G401.6 (cell line): ENCODE results near the gene WEE2.
"Not testable (repeated sequence)": the region's sequence is repeated elsewhere in the genome, so short reads cannot be mapped to it uniquely, and the experiment has no call there.

Experiments
- FAIRE-seq: peaks from 2 replicates; lab custom pipeline; 2012; peaks lifted over from hg19 to GRCh38; lab: Jason Lieb, UNC

The WEE2 gene

GRCh38 chr7:141715018-141715417 is 6.9 kb downstream of the WEE2 start:
- FAIRE-seq, result no peak

- no peak for FAIRE-seq
These were observed 7.9 kb downstream of the WEE2 start for GRCh38 chr7:141715794-141716689.

- no peak for FAIRE-seq
These were observed 9.3 kb downstream of the WEE2 start for GRCh38 chr7:141717450-141717849.

- no peak for FAIRE-seq
These were observed 14.4 kb downstream of the WEE2 start for GRCh38 chr7:141722529-141722928.

- no peak for FAIRE-seq
These were observed 20.9 kb downstream of the WEE2 start for GRCh38 chr7:141729020-141729419.

GRCh38 chr7:141731476-141732149 is 23.5 kb downstream of the WEE2 start:
- FAIRE-seq, result no peak

- FAIRE-seq, result no peak
These were observed 29.1 kb downstream of the WEE2 start for GRCh38 chr7:141737118-141737835.

- peak; percentile 99 for FAIRE-seq
These were observed 29.9 kb downstream of the WEE2 start, which contains the start of gene SSBP1 for GRCh38 chr7:141737836-141738591. TSS of gene SSBP1 (plus strand) at chr7:141738358. CDS start at chr7:141739167, 809 bp downstream.

- FAIRE-seq, result no peak
These were observed 30.4 kb downstream of the WEE2 start for GRCh38 chr7:141738592-141739013.

- no peak for FAIRE-seq
These were observed 31.1 kb downstream of the WEE2 start for GRCh38 chr7:141739250-141739649.

GRCh38 chr7:141742229-141742628 is 34.1 kb downstream of the WEE2 start:
- no peak for FAIRE-seq

GRCh38 chr7:141744131-141744530 is 36.0 kb downstream of the WEE2 start:
- FAIRE-seq, result no peak

GRCh38 chr7:141748396-141748795 is 40.2 kb downstream of the WEE2 start:
- no peak for FAIRE-seq

GRCh38 chr7:141751904-141752303 is 43.8 kb downstream of the WEE2 start:
- not testable (repeated sequence) for FAIRE-seq

- no peak for FAIRE-seq
These were observed 44.5 kb downstream of the WEE2 start for GRCh38 chr7:141752634-141753033.

GRCh38 chr7:141754939-141755338 is 46.8 kb downstream of the WEE2 start:
- no peak for FAIRE-seq

- FAIRE-seq, result no peak
These were observed 55.6 kb downstream of the WEE2 start, which contains the start of gene TAS2R3 for GRCh38 chr7:141763797-141764196. TSS of gene TAS2R3 (plus strand) at chr7:141764097. CDS start at chr7:141764159, 62 bp downstream.

- FAIRE-seq, result not testable (repeated sequence)
These were observed 62.0 kb downstream of the WEE2 start for GRCh38 chr7:141770083-141770583.

GRCh38 chr7:141776374-141776773 is 68.2 kb downstream of the WEE2 start, which contains the start of gene TAS2R4:
TSS of gene TAS2R4 (plus strand) at chr7:141776674. CDS start at chr7:141778489, 1,815 bp downstream.
- FAIRE-seq, result no peak
